K562 (cell line): Measurements from ENCODE around the gene SESN2. TPM values are rescaled to one million over a fixed set of nuclear protein-coding genes. Genes with fewer than 3 reads are reported as not detected.
A peak's percentile ranks its signal among the peaks of the same experiment; 100 is the strongest.

Experiments
- CHD4 ChIP-seq: fragments of 200-600 bp; sonication (generic); IDR thresholded peaks from 3 replicates; pipeline ENCODE4 v1.6.1; 2012; ENCODE audit warnings: low read depth, mild to moderate bottlenecking, mixed read lengths, low read length, inconsistent platforms; ENCODE audit not compliant: insufficient read depth, insufficient replicate concordance, poor library complexity, severe bottlenecking
- CREM ChIP-seq: IDR thresholded peaks from 2 replicates; pipeline ENCODE4 v1.6.1; 2014; ENCODE audit warnings: antibody characterized with exemption, low read depth
- HMGN3 ChIP-seq: IDR thresholded peaks from 2 replicates; pipeline ENCODE4 v1.6.1; 2011; ENCODE audit warnings: borderline replicate concordance, low read depth, mild to moderate bottlenecking, mixed read lengths, low read length; ENCODE audit not compliant: insufficient read length; ENCODE audit errors: extremely low read depth
- KDM4B ChIP-seq, 2 experiments: fragments of 450-650 bp in 1 of 2; sonication (generic) in 1 of 2; IDR thresholded peaks; 2 replicates each; pipeline ENCODE4 v1.6.1; 2016 to 2017; ENCODE audit warnings: borderline replicate concordance in 2 of 2, antibody characterized with exemption in 1 of 2, low read depth in 1 of 2, mild to moderate bottlenecking in 1 of 2
- MTA2 ChIP-seq: fragments of 450-650 bp; IDR thresholded peaks from 2 replicates; pipeline ENCODE4 v1.6.1; 2016; ENCODE audit warnings: low read depth
- PRDM10 ChIP-seq: fragments of 450-650 bp; IDR thresholded peaks from 2 replicates; pipeline ENCODE4 v1.6.1; 2018; ENCODE audit not compliant: partially characterized antibody
- RFX1 ChIP-seq: fragments of 450-650 bp; IDR thresholded peaks from 2 replicates; pipeline ENCODE4 v1.6.1; 2016; ENCODE audit warnings: mild to moderate bottlenecking, moderate library complexity
- TEAD2 ChIP-seq: fragments of 450-650 bp; IDR thresholded peaks from 2 replicates; pipeline ENCODE4 v1.6.1; 2016; ENCODE audit warnings: missing genetic modification characterization, control low read depth, missing compliant biosample characterization
- polyA plus RNA-seq, 8 experiments: library from polyadenylated mRNA; depleted of rRNA in 4 of 8; stranded (reverse) in 5 of 8; unstranded in 3 of 8; fragments of >200 nt; fragmentation: Nextera tagmentation in 2 of 8; fragmentation: Illumina TruSeq in 1 of 8; extraction: Ambion mirVana in 2 of 8; extraction: Trizol in 1 of 8; gene quantifications; 2 replicates each; pipeline versions ENCODE4 v1.2.1 to v1.2.3, GENCODE V29; 2011 to 2014; ENCODE audit warnings: inconsistent platforms in 1 of 8, missing spikeins in 1 of 8
- total RNA-seq, 7 experiments: library from RNA; depleted of rRNA in 6 of 7; stranded (reverse); fragments of >200 nt in 6 of 7; fragmentation: Illumina TruSeq in 2 of 7; extraction: Trizol in 2 of 7; gene quantifications; 2 replicates each; pipeline versions ENCODE4 v1.2.1 to v1.2.3, GENCODE V29; 2011 to 2021; ENCODE audit warnings: low replicate concordance in 1 of 7
- TF ChIP-seq, protein P1 (sequence below): sonication (generic); formaldehyde crosslinking; IDR thresholded peaks from 2 replicates; pipeline ENCODE4 v1.8.1; 2023; ENCODE audit warnings: missing genetic modification reagents, mild to moderate bottlenecking, borderline replicate concordance

Gene SESN2
- total and polyA plus RNA-seq, 9 of the 15 experiments (the other 6 are each of a cell fraction or from before 2014, with no cell fraction given), result 3.7 to 71.3 (median 16.8) TPM

- TF ChIP-seq PRDM10 (no peak), CHD4 (no peak), RFX1 (no peak), CREM (peak; percentile 30; the same call in 1 of the 2 replicates), HMGN3 (no peak), MTA2 (no peak), TEAD2 (no peak), KDM4B (IDR thresholded peaks at IDR 0.05; ENCODE audit: borderline replicate concordance in 2 of 2, low read depth in 1 of 2) (no peak)
- TF ChIP-seq, protein P1, sequence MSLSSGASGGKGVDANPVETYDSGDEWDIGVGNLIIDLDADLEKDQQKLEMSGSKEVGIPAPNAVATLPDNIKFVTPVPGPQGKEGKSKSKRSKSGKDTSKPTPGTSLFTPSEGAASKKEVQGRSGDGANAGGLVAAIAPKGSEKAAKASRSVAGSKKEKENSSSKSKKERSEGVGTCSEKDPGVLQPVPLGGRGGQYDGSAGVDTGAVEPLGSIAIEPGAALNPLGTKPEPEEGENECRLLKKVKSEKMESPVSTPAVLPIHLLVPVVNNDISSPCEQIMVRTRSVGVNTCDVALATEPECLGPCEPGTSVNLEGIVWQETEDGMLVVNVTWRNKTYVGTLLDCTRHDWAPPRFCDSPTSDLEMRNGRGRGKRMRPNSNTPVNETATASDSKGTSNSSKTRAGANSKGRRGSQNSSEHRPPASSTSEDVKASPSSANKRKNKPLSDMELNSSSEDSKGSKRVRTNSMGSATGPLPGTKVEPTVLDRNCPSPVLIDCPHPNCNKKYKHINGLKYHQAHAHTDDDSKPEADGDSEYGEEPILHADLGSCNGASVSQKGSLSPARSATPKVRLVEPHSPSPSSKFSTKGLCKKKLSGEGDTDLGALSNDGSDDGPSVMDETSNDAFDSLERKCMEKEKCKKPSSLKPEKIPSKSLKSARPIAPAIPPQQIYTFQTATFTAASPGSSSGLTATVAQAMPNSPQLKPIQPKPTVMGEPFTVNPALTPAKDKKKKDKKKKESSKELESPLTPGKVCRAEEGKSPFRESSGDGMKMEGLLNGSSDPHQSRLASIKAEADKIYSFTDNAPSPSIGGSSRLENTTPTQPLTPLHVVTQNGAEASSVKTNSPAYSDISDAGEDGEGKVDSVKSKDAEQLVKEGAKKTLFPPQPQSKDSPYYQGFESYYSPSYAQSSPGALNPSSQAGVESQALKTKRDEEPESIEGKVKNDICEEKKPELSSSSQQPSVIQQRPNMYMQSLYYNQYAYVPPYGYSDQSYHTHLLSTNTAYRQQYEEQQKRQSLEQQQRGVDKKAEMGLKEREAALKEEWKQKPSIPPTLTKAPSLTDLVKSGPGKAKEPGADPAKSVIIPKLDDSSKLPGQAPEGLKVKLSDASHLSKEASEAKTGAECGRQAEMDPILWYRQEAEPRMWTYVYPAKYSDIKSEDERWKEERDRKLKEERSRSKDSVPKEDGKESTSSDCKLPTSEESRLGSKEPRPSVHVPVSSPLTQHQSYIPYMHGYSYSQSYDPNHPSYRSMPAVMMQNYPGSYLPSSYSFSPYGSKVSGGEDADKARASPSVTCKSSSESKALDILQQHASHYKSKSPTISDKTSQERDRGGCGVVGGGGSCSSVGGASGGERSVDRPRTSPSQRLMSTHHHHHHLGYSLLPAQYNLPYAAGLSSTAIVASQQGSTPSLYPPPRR (CRISPR knock-in tag), result no peak
These were observed 10.9 kb upstream of the SESN2 start (continued) for GRCh38 chr1:28248273-28249012.
